IMR-90 (cell line): Measurements from ENCODE around the gene MAP1LC3B.

ENCODE experiments used
- BHLHE40 ChIP-seq: fragments of 150-350 bp; IDR thresholded peaks from 2 replicates; pipeline ENCODE4 v1.6.1; 2016; ENCODE audit warnings: mild to moderate bottlenecking, low read depth, low read length
- CTCF ChIP-seq: conservative IDR thresholded peaks from 2 replicates; pipeline ENCODE4 v1.5.1; 2012; ENCODE audit warnings: mild to moderate bottlenecking, low read depth, low read length, improper control_type of control experiment
- POLR2A ChIP-seq: IDR thresholded peaks from 2 replicates; pipeline ENCODE4 v1.6.1; 2012; ENCODE audit warnings: mild to moderate bottlenecking, low read depth, low read length
- RFX5 ChIP-seq: IDR thresholded peaks from 2 replicates; pipeline ENCODE4 v1.8.0; 2012; ENCODE audit warnings: low read depth, mild to moderate bottlenecking, low read length, moderate library complexity
- SMC3 ChIP-seq: fragments of 150-350 bp; IDR thresholded peaks from 2 replicates; pipeline ENCODE4 v1.6.1; 2016; ENCODE audit warnings: low read depth, mild to moderate bottlenecking, antibody characterized with exemption, low read length, moderate library complexity

GRCh38 chr16:87350681-87351319 is 41.3 kb upstream of the MAP1LC3B start:
- TF ChIP-seq SMC3: no peak
- no peak for TF ChIP-seq RFX5
- TF ChIP-seq BHLHE40: no peak
- TF ChIP-seq POLR2A: no peak
- TF ChIP-seq CTCF: no peak
